ENCODE results near the gene PRC1.

The PRC1 gene

GRCh38 chr15:90933301-90933700 lies 61.0 kb downstream of the PRC1 start:
- peaks cover 31% of the 10 kb centered on the region for H3K4me1 ChIP-seq (ENCODE audit: low read length)
- H3K36me3 ChIP-seq (replicated peaks; ENCODE audit: insufficient read depth, low read length): no peaks in the 10 kb centered on the region
- H3K9ac ChIP-seq (ENCODE audit: low read length): no peak overlapping the region
- H3K9me3 ChIP-seq (replicated peaks; ENCODE audit: insufficient read depth, low read length): no peaks in the 10 kb centered on the region
- H3K27me3 ChIP-seq (replicated peaks; ENCODE audit: insufficient read depth, low read length): no peaks in the 10 kb centered on the region
- H2AFZ ChIP-seq (ENCODE audit: low read length): no peak overlapping the region
- no peak overlapping the region for H3K4me2 ChIP-seq (ENCODE audit: low read depth, low read length)
- no peaks in the 10 kb centered on the region for H3K9me2 ChIP-seq (replicated peaks; ENCODE audit: insufficient read depth, low read length)
- H3K27ac ChIP-seq (ENCODE audit: low read length): no peak overlapping the region
- TF ChIP-seq CTCF (IDR thresholded peaks at IDR 0.05; ENCODE audit: low read length): no peak
- TF ChIP-seq EZH2 (optimal IDR thresholded peaks at IDR 0.05; ENCODE audit: low read depth, low read length): no peak
- TF ChIP-seq EZH2phosphoT487 (IDR thresholded peaks at IDR 0.05; ENCODE audit: low read length): no peak
- H3K79me2 ChIP-seq (ENCODE audit: low read length): peaks cover 32% of the 10 kb centered on the region
- no peaks in the 10 kb centered on the region for H4K20me1 ChIP-seq (ENCODE audit: insufficient read depth, low read length)
- DNase-seq: no peak
- H3K4me3 ChIP-seq (ENCODE audit: low read length): no peak overlapping the region
- peaks cover 42% of the 10 kb centered on the region for H3F3A ChIP-seq (ENCODE audit: insufficient read depth, low read length)

- Histone ChIP-seq H3K4me1 (ENCODE audit: low read length) (peaks cover 31% of the 10 kb centered on the region), H3K27me3 (replicated peaks; ENCODE audit: insufficient read depth, low read length) (no peaks in the 10 kb centered on the region), H4K20me1 (ENCODE audit: insufficient read depth, low read length) (no peaks in the 10 kb centered on the region), H3K9me2 (replicated peaks; ENCODE audit: insufficient read depth, low read length) (no peaks in the 10 kb centered on the region), H3K36me3 (replicated peaks; ENCODE audit: insufficient read depth, low read length) (no peaks in the 10 kb centered on the region), H3K9ac (ENCODE audit: low read length) (peak overlapping the region; percentile 82), H3K4me3 (ENCODE audit: low read length) (peak overlapping the region; percentile 80), H2AFZ (ENCODE audit: low read length) (peak overlapping the region; percentile 89), H3K9me3 (replicated peaks; ENCODE audit: insufficient read depth, low read length) (no peaks in the 10 kb centered on the region), H3K27ac (ENCODE audit: low read length) (peak overlapping the region; percentile 16; the same call in 1 of the 2 replicates), H3F3A (ENCODE audit: insufficient read depth, low read length) (peaks cover 42% of the 10 kb centered on the region), H3K79me2 (ENCODE audit: low read length) (peaks cover 32% of the 10 kb centered on the region), H3K4me2 (ENCODE audit: low read depth, low read length) (peak overlapping the region; percentile 85; the same call in 1 of the 2 replicates)
- no peak for DNase-seq
- no peak for TF ChIP-seq CTCF (IDR thresholded peaks at IDR 0.05; ENCODE audit: low read length)
Measured at GRCh38 chr15:90932660-90932991, 61.7 kb downstream of the PRC1 start.

- Histone ChIP-seq H3K4me1 (ENCODE audit: low read length) (peaks cover 31% of the 10 kb centered on the region), H3K79me2 (ENCODE audit: low read length) (peaks cover 30% of the 10 kb centered on the region), H3K36me3 (replicated peaks; ENCODE audit: insufficient read depth, low read length) (no peaks in the 10 kb centered on the region), H3K9ac (ENCODE audit: low read length) (peak within 1 kb of the TSS; percentile 82), H2AFZ (ENCODE audit: low read length) (peak within 1 kb of the TSS; percentile 89), H3K27ac (ENCODE audit: low read length) (peak within 1 kb of the TSS; percentile 88), H3F3A (ENCODE audit: insufficient read depth, low read length) (peaks cover 42% of the 10 kb centered on the region), H3K9me2 (replicated peaks; ENCODE audit: insufficient read depth, low read length) (no peaks in the 10 kb centered on the region), H3K27me3 (replicated peaks; ENCODE audit: insufficient read depth, low read length) (no peaks in the 10 kb centered on the region), H3K4me3 (ENCODE audit: low read length) (peak within 1 kb of the TSS; percentile 80), H3K9me3 (replicated peaks; ENCODE audit: insufficient read depth, low read length) (no peaks in the 10 kb centered on the region), H4K20me1 (ENCODE audit: insufficient read depth, low read length) (no peaks in the 10 kb centered on the region), H3K4me2 (ENCODE audit: low read depth, low read length) (peak within 1 kb of the TSS; percentile 85)
- DNase-seq: peak; percentile 96
- TF ChIP-seq CTCF (IDR thresholded peaks at IDR 0.05; ENCODE audit: low read length): peak; percentile 87
- TF ChIP-seq EZH2 (optimal IDR thresholded peaks at IDR 0.05; ENCODE audit: low read depth, low read length): no peak
Measured at GRCh38 chr15:90931828-90932659, 62.3 kb downstream of the PRC1 start, which contains the start of gene HDDC3. HDDC3 (minus strand) TSS chr15:90932549; CDS start chr15:90932540, 9 bp downstream.
